SK-N-SH (cell line): ENCODE measurements around the gene RPL37A. TPM values are rescaled to one million over a fixed set of nuclear protein-coding genes. Genes with fewer than 3 reads are reported as not detected.
A peak's percentile ranks its signal among the peaks of the same experiment; 100 is the strongest.

Experiments
- CTCF ChIA-PET: fragments of 300-600, 350-600 bp; formaldehyde crosslinking; extraction: SDS; loops from one replicate; lab custom pipeline; 2021; lab: Yijun Ruan, JAX
- POLR2A ChIA-PET: fragments of 350-600 bp; sonication (Branson Sonifier 250); formaldehyde crosslinking; extraction: SDS; loops from one replicate; lab custom pipeline; 2020; ENCODE audit warnings: antibody characterized with exemption, inconsistent platforms; lab: Yijun Ruan, JAX
- DNase-seq: peaks from one replicate; pipeline ENCODE4 v3.0.0; 2012
- H2AFZ ChIP-seq: fragments of 200-600 bp; sonication (generic); 2 replicates; pipeline ENCODE4 v1.8.1; 2016; ENCODE audit warnings: antibody characterized with exemption, mild to moderate bottlenecking, low read depth
- H3F3A ChIP-seq: fragments of 200-600 bp; sonication (generic); replicated peaks from 2 replicates; pipeline ENCODE3; 2016; ENCODE audit warnings: antibody characterized with exemption, mild to moderate bottlenecking; ENCODE audit not compliant: insufficient read depth
- H3K27ac ChIP-seq, 2 experiments: fragments of 200-500 bp in 1 of 2; fragments of 200-600 bp in 1 of 2; sonication (Bioruptor generic) in 1 of 2; sonication (generic), shearing (Covaris generic) in 1 of 2; 2 replicates each; pipeline versions ENCODE4 v1.5.1 to v1.6.1; 2014 to 2016; ENCODE audit warnings: low read depth in 2 of 2, inconsistent platforms in 1 of 2, low read length in 1 of 2, mild to moderate bottlenecking in 1 of 2, mixed read lengths in 1 of 2
- H3K27me3 ChIP-seq: fragments of 200-600 bp; sonication (generic), shearing (Covaris generic); 2 replicates; pipeline ENCODE4 v1.6.1; 2016; ENCODE audit warnings: mixed run types; ENCODE audit not compliant: insufficient read depth
- H3K36me3 ChIP-seq, 2 experiments: fragments of 200-500 bp in 1 of 2; fragments of 200-600 bp in 1 of 2; sonication (Bioruptor generic) in 1 of 2; sonication (generic) in 1 of 2; replicated peaks in 1 of 2; 2 replicates each; pipeline versions ENCODE3 to v1.5.1; 2014 to 2016; ENCODE audit warnings: low read length in 1 of 2, mild to moderate bottlenecking in 1 of 2; ENCODE audit not compliant: insufficient read depth in 2 of 2, control insufficient read depth in 1 of 2
- H3K4me1 ChIP-seq, 2 experiments: fragments of 200-500 bp in 1 of 2; fragments of 200-600 bp in 1 of 2; sonication (Bioruptor generic) in 1 of 2; sonication (generic), shearing (Covaris generic) in 1 of 2; 2 replicates each; pipeline versions ENCODE4 v1.5.1 to v1.6.1; 2014 to 2016; ENCODE audit warnings: low read depth in 1 of 2, low read length in 1 of 2, mixed run types in 1 of 2; ENCODE audit not compliant: insufficient read depth in 2 of 2, control insufficient read depth in 1 of 2
- H3K4me2 ChIP-seq: fragments of 200-600 bp; sonication (generic), shearing (Covaris generic); 2 replicates; pipeline ENCODE4 v1.6.1; 2017; ENCODE audit warnings: mixed run types
- H3K4me3 ChIP-seq, 2 experiments: fragments of 200-500 bp in 1 of 2; fragments of 200-600 bp in 1 of 2; sonication (Bioruptor generic) in 1 of 2; sonication (generic), shearing (Covaris generic) in 1 of 2; 2 replicates each; pipeline versions ENCODE4 v1.5.1 to v1.8.1; 2014 to 2016; ENCODE audit warnings: low read depth in 2 of 2, inconsistent platforms in 1 of 2, low read length in 1 of 2, mild to moderate bottlenecking in 1 of 2, mixed read lengths in 1 of 2, moderate library complexity in 1 of 2
- H3K79me2 ChIP-seq: fragments of 200-600 bp; sonication (generic); 2 replicates; pipeline ENCODE4 v1.8.1; 2017; ENCODE audit warnings: mild to moderate bottlenecking; ENCODE audit not compliant: insufficient read depth
- H3K9ac ChIP-seq: fragments of 200-600 bp; sonication (generic); 2 replicates; pipeline ENCODE4 v1.6.1; 2017; ENCODE audit warnings: mixed run types
- H3K9me2 ChIP-seq: fragments of 200-600 bp; sonication (generic); 2 replicates; pipeline ENCODE4 v1.6.1; 2017; ENCODE audit warnings: mixed run types
- H3K9me3 ChIP-seq: fragments of 200-600 bp; sonication (generic); 2 replicates; pipeline ENCODE4 v1.6.1; 2017; ENCODE audit warnings: mixed run types, mild to moderate bottlenecking, moderate library complexity
- H4K20me1 ChIP-seq: fragments of 200-600 bp; sonication (generic); 2 replicates; pipeline ENCODE4 v1.6.1; 2017; ENCODE audit warnings: mild to moderate bottlenecking, mixed run types; ENCODE audit not compliant: insufficient read depth
- EP300 ChIP-seq, 2 experiments: IDR thresholded peaks; 2 replicates each; pipeline versions ENCODE4 v1.4.0 to v1.6.1; 2012; ENCODE audit warnings: borderline replicate concordance in 1 of 2, low read depth in 1 of 2, low read length in 1 of 2
- FOSL2 ChIP-seq: IDR thresholded peaks from 2 replicates; pipeline ENCODE4 v1.4.0; 2012; ENCODE audit warnings: low read depth, mild to moderate bottlenecking, moderate library complexity, borderline replicate concordance
- FOXM1 ChIP-seq: IDR thresholded peaks from 2 replicates; pipeline ENCODE4 v1.4.0; 2012; ENCODE audit warnings: low read depth, mild to moderate bottlenecking
- GABPA ChIP-seq: IDR thresholded peaks from 2 replicates; pipeline ENCODE4 v1.4.0; 2012; ENCODE audit warnings: low read depth, mild to moderate bottlenecking
- JUND ChIP-seq: IDR thresholded peaks from 2 replicates; pipeline ENCODE4 v1.4.0; 2012
- MEF2A ChIP-seq: IDR thresholded peaks from 2 replicates; pipeline ENCODE4 v1.4.0; 2012; ENCODE audit warnings: low read depth, borderline replicate concordance
- NRF1 ChIP-seq: IDR thresholded peaks from 2 replicates; pipeline ENCODE4 v1.6.1; 2012; ENCODE audit warnings: low read depth, mild to moderate bottlenecking, low read length
- POLR2AphosphoS5 ChIP-seq: IDR thresholded peaks from 2 replicates; pipeline ENCODE4 v1.6.1; 2012; ENCODE audit warnings: low read depth, low read length
- RAD21 ChIP-seq: IDR thresholded peaks from 2 replicates; pipeline ENCODE4 v1.6.1; 2012; ENCODE audit warnings: mild to moderate bottlenecking, low read length
- RFX5 ChIP-seq: IDR thresholded peaks from 2 replicates; pipeline ENCODE4 v1.6.1; 2012; ENCODE audit warnings: mild to moderate bottlenecking, improper control_type of control experiment, low read length
- RXRA ChIP-seq: IDR thresholded peaks from 2 replicates; pipeline ENCODE4 v1.4.0; 2012; ENCODE audit warnings: low read depth, mild to moderate bottlenecking, borderline replicate concordance
- SMC3 ChIP-seq: IDR thresholded peaks from 2 replicates; pipeline ENCODE4 v1.6.1; 2012; ENCODE audit warnings: low read depth, low read length, improper control_type of control experiment
- TAF1 ChIP-seq: IDR thresholded peaks from 2 replicates; pipeline ENCODE4 v1.6.1; 2012; ENCODE audit warnings: low read depth, mild to moderate bottlenecking, low read length, moderate library complexity, borderline replicate concordance
- TCF12 ChIP-seq: IDR thresholded peaks from 2 replicates; pipeline ENCODE4 v1.4.0; 2012
- YY1 ChIP-seq: IDR thresholded peaks from 2 replicates; pipeline ENCODE4 v1.4.0; 2012; ENCODE audit warnings: low read depth, mild to moderate bottlenecking
- WGBS: methylation state at CpG from one replicate; pipeline ENCODE4 v1.1.6; 2017; ENCODE audit warnings: low lambda C conversion rate; 5-methylcytosine and 5-hydroxymethylcytosine counted together
- polyA plus RNA-seq, 3 experiments: library from polyadenylated mRNA; depleted of rRNA; stranded (reverse); fragments of >200 nt; gene quantifications; 2 replicates each; pipeline ENCODE4 v1.2.3, GENCODE V29; 2012
- TF ChIP-seq, protein P1 (sequence below): IDR thresholded peaks from 2 replicates; pipeline ENCODE4 v1.4.0; 2012; ENCODE audit warnings: low read depth, borderline replicate concordance
- TF ChIP-seq, protein P2 (sequence below): fragments of 150-350 bp; IDR thresholded peaks from 2 replicates; pipeline ENCODE4 v1.6.1; 2017; ENCODE audit warnings: antibody characterized with exemption, low read length, low read depth, borderline replicate concordance
- TF ChIP-seq, protein P3 (sequence below): IDR thresholded peaks from 2 replicates; pipeline ENCODE4 v1.4.0; 2012; ENCODE audit warnings: low read depth, borderline replicate concordance

The RPL37A gene
- polyA plus RNA-seq, 1 of the 3 experiments (the other 2 are of a cell fraction): 2,018 TPM

DNA sequence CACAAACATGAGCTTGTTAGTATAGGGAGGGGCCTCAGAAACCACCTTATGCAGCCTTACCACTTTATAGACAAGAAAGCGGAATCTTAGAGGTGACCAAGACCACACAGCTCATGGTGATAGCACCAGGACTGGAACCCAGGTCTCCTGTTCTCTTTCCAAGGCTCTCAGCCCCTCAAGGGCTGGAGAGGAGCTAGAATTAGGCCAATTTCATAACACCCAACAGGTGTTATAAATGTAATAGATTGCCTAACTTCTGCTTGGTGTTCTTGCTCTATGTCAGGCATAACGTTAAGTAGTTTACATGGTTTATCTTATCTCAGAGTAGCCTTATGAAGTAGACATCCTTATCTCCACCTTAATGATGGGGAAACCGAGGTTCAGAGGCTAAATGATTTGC lies 42.9 kb downstream of the RPL37A start (continued):
- TF ChIP-seq FOXM1 (no peak), JUND (no peak), RAD21 (no peak), YY1 (no peak), RXRA (no peak)
- TF ChIP-seq, protein P1, sequence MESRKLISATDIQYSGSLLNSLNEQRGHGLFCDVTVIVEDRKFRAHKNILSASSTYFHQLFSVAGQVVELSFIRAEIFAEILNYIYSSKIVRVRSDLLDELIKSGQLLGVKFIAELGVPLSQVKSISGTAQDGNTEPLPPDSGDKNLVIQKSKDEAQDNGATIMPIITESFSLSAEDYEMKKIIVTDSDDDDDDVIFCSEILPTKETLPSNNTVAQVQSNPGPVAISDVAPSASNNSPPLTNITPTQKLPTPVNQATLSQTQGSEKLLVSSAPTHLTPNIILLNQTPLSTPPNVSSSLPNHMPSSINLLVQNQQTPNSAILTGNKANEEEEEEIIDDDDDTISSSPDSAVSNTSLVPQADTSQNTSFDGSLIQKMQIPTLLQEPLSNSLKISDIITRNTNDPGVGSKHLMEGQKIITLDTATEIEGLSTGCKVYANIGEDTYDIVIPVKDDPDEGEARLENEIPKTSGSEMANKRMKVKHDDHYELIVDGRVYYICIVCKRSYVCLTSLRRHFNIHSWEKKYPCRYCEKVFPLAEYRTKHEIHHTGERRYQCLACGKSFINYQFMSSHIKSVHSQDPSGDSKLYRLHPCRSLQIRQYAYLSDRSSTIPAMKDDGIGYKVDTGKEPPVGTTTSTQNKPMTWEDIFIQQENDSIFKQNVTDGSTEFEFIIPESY: no peak

DNA sequence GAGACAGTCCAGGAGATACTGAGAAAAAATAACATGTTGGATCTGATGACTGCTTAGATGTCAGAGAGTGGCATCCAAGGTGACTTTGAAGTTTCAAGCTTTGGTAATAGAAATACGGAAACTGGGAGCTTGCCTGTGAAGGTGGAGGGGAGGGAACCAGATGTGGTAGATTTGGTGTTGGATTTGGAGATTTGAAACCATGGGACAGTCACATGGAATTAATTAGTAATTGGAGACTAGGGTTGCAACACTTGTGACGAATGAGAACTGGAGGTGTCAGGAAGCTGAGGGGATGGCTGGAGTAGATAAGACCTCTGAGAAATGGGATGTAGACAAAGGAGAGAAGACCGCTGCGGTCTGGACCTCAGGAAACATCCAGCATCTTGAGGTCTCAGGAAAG lies 46.7 kb downstream of the RPL37A start:
- Histone ChIP-seq H3K9me3 (no peaks in the 10 kb centered on the region), H3K9me2 (no peaks in the 10 kb centered on the region), H3K79me2 (no peaks in the 10 kb centered on the region), H3K36me3 (no peaks in the 10 kb centered on the region), H3K27me3 (no peaks in the 10 kb centered on the region), H3K4me2 (no peak overlapping the region), H3K4me1 (peaks cover 5 to 38% of the 10 kb centered on the region in 2 experiments; a peak in 3 of 4 replicates), H3K4me3 (no peak overlapping the region), H3F3A (peaks cover 19% of the 10 kb centered on the region), H4K20me1 (no peaks in the 10 kb centered on the region), H3K9ac (no peak overlapping the region), H3K27ac (no peak overlapping the region), H2AFZ (no peak overlapping the region)
- ChIA-PET CTCF (interaction anchor here (0.7 to 2.4 kb wide), 3 partner anchors 25 to 121 kb away, joined by 4 to 7 read pairs (median 6); no protein-coding TSS in a partner anchor), POLR2A (no interaction called here)
- 84% methylated on average over 4 of the region's 4 CpGs for whole genome bisulfite sequencing
- DNase-seq: no peak
- TF ChIP-seq TCF12 (0 out of 2 replicates have a peak, but pooled peaks have one; percentile 15), RFX5 (no peak), NRF1 (no peak), GABPA (no peak), POLR2AphosphoS5 (no peak)
- TF ChIP-seq, protein P2, sequence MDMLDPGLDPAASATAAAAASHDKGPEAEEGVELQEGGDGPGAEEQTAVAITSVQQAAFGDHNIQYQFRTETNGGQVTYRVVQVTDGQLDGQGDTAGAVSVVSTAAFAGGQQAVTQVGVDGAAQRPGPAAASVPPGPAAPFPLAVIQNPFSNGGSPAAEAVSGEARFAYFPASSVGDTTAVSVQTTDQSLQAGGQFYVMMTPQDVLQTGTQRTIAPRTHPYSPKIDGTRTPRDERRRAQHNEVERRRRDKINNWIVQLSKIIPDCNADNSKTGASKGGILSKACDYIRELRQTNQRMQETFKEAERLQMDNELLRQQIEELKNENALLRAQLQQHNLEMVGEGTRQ: no peak

DNA sequence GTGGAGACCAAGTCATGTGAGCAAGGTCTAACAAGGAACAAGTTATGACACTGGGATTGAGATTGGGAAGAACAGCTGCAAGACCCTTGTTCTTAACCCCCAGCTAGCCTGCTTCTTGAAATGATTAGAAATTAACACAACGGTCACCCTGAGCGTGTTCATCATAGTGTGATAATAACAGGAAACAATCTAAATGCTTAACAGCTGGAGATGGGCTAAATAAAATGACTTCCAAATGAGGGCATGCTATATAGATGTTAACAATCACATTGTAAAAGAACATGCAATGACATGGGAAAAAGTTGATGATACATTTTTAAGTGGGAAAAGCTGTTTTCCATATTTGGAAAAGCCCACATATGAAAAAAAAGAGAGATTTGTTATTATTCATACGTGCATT lies 47.6 kb downstream of the RPL37A start:
- Histone ChIP-seq H3K36me3 (no peaks in the 10 kb centered on the region), H3K9me3 (no peaks in the 10 kb centered on the region), H3K9ac (no peak overlapping the region), H3K4me1 (peaks cover 3 to 44% of the 10 kb centered on the region in 2 experiments; a peak in 3 of 4 replicates), H3K9me2 (no peaks in the 10 kb centered on the region), H3K4me3 (no peak overlapping the region), H3K27me3 (no peaks in the 10 kb centered on the region), H2AFZ (no peak overlapping the region), H4K20me1 (no peaks in the 10 kb centered on the region), H3F3A (peaks cover 28% of the 10 kb centered on the region), H3K79me2 (no peaks in the 10 kb centered on the region), H3K4me2 (peak overlapping the region; percentile 61; the same call in 1 of the 2 replicates), H3K27ac (peak overlapping the region in 1 of 2 experiments; percentile 70; a peak in 1 of 4 replicates)
- CTCF ChIA-PET: interaction anchor here (2.4 kb wide), 1 partner anchor 120 kb away, joined by 6 read pairs; no protein-coding TSS in a partner anchor
- 95% methylated on average over 3 of the region's 3 CpGs for WGBS
- POLR2A ChIA-PET: no interaction called here
- no peak for DNase-seq
- no peak for TF ChIP-seq RAD21
- no peak for TF ChIP-seq MEF2A
- no peak for TF ChIP-seq FOSL2
- no peak for TF ChIP-seq NRF1
- no peak for TF ChIP-seq TAF1
- TF ChIP-seq EP300 (IDR thresholded peaks at IDR 0.05; ENCODE audit: borderline replicate concordance in 1 of 2, low read depth in 1 of 2, low read length in 1 of 2): no peak
- TF ChIP-seq, protein P3, sequence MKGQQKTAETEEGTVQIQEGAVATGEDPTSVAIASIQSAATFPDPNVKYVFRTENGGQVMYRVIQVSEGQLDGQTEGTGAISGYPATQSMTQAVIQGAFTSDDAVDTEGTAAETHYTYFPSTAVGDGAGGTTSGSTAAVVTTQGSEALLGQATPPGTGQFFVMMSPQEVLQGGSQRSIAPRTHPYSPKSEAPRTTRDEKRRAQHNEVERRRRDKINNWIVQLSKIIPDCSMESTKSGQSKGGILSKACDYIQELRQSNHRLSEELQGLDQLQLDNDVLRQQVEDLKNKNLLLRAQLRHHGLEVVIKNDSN: no peak
- TF ChIP-seq, protein P2: no peak
- TF ChIP-seq FOXM1: no peak
- TF ChIP-seq SMC3: no peak
